ENCODE results near the gene GDF15.

DNA sequence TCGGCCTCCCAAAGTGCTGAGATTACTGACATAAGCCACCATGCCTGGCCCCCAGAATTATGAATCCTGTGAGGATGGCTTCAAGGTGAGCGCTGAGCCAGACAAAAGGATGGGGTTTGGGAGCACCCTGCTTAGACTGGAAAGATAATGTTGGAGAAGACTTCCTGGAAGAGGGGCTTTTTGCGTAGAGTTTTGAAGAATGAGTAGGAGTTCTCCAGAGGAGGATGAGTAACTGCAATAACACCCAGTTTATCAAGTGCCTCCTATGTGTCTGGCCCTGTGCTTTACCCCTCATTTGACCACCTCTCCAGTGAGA lies 641 bp upstream of the GDF15 start:
- TF ChIP-seq POLR2A (IDR thresholded peaks at IDR 0.05; ENCODE audit: low read length) (no peak), GATA1 (IDR thresholded peaks at IDR 0.05; ENCODE audit: low read depth, low read length) (no peak)

Measured in erythroblast (primary cell).